Thoracic aorta (tissue), 2 donors: ENCODE results near the gene PRDM1. TPM values are rescaled to one million over a fixed set of nuclear protein-coding genes. Genes with fewer than 3 reads are reported as not detected.

ENCODE experiments used
- ATAC-seq: fragments of 150-250 bp; one replicate; pipeline ENCODE4 v1.8.0; 2017; ENCODE audit warnings: low read depth; ENCODE audit not compliant: insufficient number of reproducible peaks, low FRiP score
- DNase-seq: peaks from one replicate; pipeline ENCODE4 v3.0.0-alpha.2; 2020; ENCODE audit warnings: low spot score
- H3K27ac ChIP-seq, 2 donors: fragments of 200-600 bp; sonication (generic); 1 replicate in 1 of 2; 2 replicates in 1 of 2; pipeline ENCODE4 v1.5.1; 2016; ENCODE audit warnings: mild to moderate bottlenecking in 2 of 2, moderate library complexity in 2 of 2
- H3K27me3 ChIP-seq: fragments of 200-600 bp; sonication (generic); replicated peaks from 2 replicates; pipeline ENCODE4 v1.6.0; 2016; ENCODE audit warnings: mild to moderate bottlenecking; ENCODE audit not compliant: insufficient read depth
- H3K36me3 ChIP-seq: fragments of 200-600 bp; sonication (generic); one replicate; pipeline ENCODE4 v1.5.1; 2016
- H3K4me1 ChIP-seq, 2 donors: fragments of 200-600 bp; sonication (generic); 1 replicate in 1 of 2; 2 replicates in 1 of 2; pipeline versions ENCODE4 v1.5.1 to v1.6.0; 2016; ENCODE audit warnings: low read depth in 2 of 2, mild to moderate bottlenecking in 1 of 2; ENCODE audit not compliant: control insufficient read depth in 1 of 2
- H3K4me3 ChIP-seq: fragments of 200-600 bp; sonication (generic); 2 replicates; pipeline ENCODE4 v1.5.1; 2016; ENCODE audit warnings: mild to moderate bottlenecking
- H3K9me3 ChIP-seq: fragments of 200-600 bp; sonication (generic); 2 replicates; pipeline ENCODE4 v1.5.1; 2016
- total RNA-seq, 2 donors: library from RNA; depleted of rRNA; stranded (reverse); fragments of >200 nt; gene quantifications; one replicate each; pipeline versions ENCODE4 v1.1.0 to v1.2.3, GENCODE V29; 2016
- TF ChIP-seq, protein P1 (sequence below): fragments of 200-600 bp; sonication (generic); IDR thresholded peaks from one replicate; pipeline ENCODE4 v1.5.1; 2019; ENCODE audit warnings: antibody characterized with exemption

PRDM1 gene
- total RNA-seq, 2 donors from 2014 or later: 4.1 to 7.9 TPM

DNA sequence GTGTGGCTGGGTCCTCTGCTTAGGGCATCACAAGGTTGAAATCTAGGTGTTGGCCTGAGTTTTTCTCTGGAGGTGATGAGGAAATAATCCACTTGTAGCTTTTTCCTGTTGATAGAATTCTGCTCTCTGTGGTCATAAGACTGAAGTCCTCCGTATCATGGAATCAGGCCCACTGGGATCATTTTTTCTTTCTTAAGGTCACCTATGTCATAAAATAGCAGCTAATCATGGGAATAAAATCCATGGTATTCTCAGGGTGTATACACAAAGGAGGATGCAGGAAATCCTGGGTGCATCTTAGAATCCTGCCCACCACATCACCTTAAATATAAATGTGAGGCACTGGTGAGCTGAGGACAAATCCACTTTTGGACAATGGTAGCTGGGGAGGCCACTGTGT lies 72.7 kb downstream of the PRDM1 start:
- H3K27me3 ChIP-seq: no peaks in the 10 kb centered on the region
- no peaks in the 10 kb centered on the region for H3K36me3 ChIP-seq
- TF ChIP-seq, protein P1, sequence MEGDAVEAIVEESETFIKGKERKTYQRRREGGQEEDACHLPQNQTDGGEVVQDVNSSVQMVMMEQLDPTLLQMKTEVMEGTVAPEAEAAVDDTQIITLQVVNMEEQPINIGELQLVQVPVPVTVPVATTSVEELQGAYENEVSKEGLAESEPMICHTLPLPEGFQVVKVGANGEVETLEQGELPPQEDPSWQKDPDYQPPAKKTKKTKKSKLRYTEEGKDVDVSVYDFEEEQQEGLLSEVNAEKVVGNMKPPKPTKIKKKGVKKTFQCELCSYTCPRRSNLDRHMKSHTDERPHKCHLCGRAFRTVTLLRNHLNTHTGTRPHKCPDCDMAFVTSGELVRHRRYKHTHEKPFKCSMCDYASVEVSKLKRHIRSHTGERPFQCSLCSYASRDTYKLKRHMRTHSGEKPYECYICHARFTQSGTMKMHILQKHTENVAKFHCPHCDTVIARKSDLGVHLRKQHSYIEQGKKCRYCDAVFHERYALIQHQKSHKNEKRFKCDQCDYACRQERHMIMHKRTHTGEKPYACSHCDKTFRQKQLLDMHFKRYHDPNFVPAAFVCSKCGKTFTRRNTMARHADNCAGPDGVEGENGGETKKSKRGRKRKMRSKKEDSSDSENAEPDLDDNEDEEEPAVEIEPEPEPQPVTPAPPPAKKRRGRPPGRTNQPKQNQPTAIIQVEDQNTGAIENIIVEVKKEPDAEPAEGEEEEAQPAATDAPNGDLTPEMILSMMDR: no peak
- no peak overlapping the region for H3K27ac ChIP-seq
- DNase-seq: no peak
- H3K4me1 ChIP-seq: peaks cover 0 to 4% of the 10 kb centered on the region in 2 donors
- ATAC-seq: no peak
- no peak overlapping the region for H3K4me3 ChIP-seq
- H3K9me3 ChIP-seq: no peaks in the 10 kb centered on the region

Other genes starting within 250 kb of the PRDM1 start
- 10 to 100 TPM; 28.4 to 30.1 TPM for gene ATG5, start 239.4 kb downstream of the PRDM1 start, total RNA-seq